KBM-7 (cell line): ENCODE measurements around the gene MARCO.
"Not testable (repeated sequence)": the region's sequence is repeated elsewhere in the genome, so short reads cannot be mapped to it uniquely, and the experiment has no call there.

Experiments used
- DNase-seq: peaks from one replicate; pipeline ENCODE4 v3.0.0-alpha.2; 2015
- in situ Hi-C: fragments of 300-500 bp; cut with MboI; formaldehyde crosslinking; loops from 2 replicates; pipeline ENCODE4 v1.14.3; 2020; ENCODE audit warnings: low sequenced_read_pairs, low pct_unique_long_range_greater_than_20kb, mixed read lengths

Gene MARCO

GRCh38 chr2:119023534-119023933, 81.5 kb downstream of the MARCO start:
- in situ Hi-C loops: no loop called here
- no peak for DNase-seq

- in situ Hi-C loops: no loop called here
- no peak for DNase-seq
Observed at GRCh38 chr2:119024152-119024551, 82.2 kb downstream of the MARCO start.

DNA sequence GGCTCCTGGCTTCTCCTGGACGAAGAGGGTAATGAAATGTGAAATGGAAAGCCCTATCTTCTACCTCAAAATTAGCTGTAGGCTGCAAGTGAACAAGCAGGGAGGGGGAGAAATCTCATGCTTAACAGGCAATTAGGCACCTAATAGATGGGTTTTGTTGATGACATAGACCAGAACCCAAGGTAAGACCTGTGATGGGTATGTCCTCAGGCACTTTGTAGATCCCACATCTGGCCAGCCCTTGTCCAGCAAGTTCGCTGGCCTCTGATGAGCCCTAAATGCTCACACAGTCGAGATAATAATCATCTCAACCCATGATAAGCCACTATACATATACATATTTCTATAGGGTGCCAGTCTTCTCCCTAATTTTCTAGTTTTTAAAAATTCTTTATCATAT, 82.6 kb downstream of the MARCO start:
- DNase-seq: no peak
- in situ Hi-C loops: no loop called here

- no peak for DNase-seq
- in situ Hi-C loops: no loop called here
Observed at GRCh38 chr2:119025013-119025412, 83.0 kb downstream of the MARCO start.

DNA sequence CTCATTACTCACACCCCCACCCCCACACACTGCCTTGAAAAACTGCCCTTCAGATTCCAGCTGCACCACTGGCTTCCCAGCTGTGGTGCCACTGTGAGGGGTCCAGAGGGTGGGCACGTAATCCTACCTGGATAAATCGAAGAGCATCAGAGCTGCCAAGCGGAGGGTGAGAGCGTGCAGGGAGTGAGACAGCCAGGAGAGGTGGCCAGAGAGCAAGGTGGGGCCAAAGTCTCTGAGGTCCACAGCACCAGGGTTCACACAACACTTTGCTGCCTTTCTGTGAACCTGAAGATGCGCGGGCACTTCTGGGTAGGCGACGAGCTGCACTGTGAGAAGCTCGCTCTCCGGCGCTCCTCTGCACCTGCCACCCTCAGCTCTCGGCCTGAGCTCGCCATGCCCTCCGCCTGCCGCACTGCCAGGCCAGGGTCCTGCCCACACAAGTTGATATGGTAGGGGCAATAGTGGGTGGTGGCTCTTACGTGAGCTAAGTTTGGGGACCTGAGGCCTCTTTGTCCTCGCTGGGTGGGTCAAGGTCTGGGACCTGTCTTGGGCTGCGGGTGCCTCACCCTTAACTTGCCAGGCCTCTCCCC, 83.9 kb downstream of the MARCO start:
- no peak for DNase-seq
- in situ Hi-C loops: no loop called here

- in situ Hi-C loops: no loop called here
Observed at GRCh38 chr2:119026890-119027289, 84.9 kb downstream of the MARCO start.

GRCh38 chr2:119028327-119029174, 86.6 kb downstream of the MARCO start:
- no peak for DNase-seq
- in situ Hi-C loops: no loop called here

More at GRCh38 chr2:119026890-119027289, 84.9 kb downstream of the MARCO start:
- no peak for DNase-seq

DNA sequence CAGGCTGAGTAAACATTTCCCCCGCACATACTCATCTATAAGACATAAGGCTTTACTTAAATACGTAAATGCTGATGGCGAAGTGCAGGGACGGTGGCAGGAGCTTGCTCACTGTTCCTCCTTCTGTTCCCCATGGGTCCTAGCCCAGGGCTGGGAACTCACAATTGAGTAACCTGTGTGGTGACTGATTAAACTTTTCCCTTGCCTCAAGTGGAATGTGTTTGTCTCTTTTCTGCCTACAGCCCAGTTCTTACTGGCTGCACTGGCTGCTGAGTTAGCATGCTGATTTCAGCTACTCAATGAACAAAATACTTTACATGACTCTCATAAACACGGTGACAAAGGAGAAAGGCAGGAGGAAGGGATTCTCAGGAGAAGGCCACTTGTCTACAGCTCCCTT, 87.3 kb downstream of the MARCO start:
- no peak for DNase-seq
- in situ Hi-C loops: no loop called here

DNA sequence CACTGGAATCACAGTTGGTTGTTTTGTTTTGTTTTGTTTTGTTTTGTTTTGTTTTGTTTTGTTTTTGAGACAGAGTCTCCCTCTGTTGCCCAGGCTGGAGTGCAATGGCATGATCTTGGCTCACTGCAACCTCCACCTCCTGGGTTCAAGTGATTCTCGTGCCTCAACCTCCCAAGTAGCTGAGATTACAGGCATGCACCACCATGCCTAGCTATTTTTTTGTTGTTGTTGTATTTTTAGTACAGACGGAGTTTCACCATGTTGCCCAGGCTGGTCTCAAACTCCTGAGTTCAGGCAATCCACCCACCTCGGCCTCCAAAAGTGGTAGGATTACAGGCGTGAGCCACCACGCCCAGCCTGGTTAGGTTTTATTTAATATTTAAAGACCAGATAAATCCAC, 95.9 kb downstream of the MARCO start:
- DNase-seq, in situ Hi-C loops: not testable (repeated sequence)

GRCh38 chr2:119040730-119041129, 98.7 kb downstream of the MARCO start:
- in situ Hi-C loops: no loop called here
- no peak for DNase-seq
